HG03520 (cell line): Measurements from ENCODE around the gene MBD5.

Experiments used
- ATAC-seq: cut with Tn5 transposase; IDR thresholded peaks from one replicate; pipeline ENCODE4 v1.9.1; 2021; ENCODE audit warnings: mild to moderate bottlenecking, moderate library complexity; ENCODE audit not compliant: unreplicated experiment

Gene MBD5

GRCh38 chr2:148451046-148451445 is 430.2 kb downstream of the MBD5 start:
- no peak for ATAC-seq

- ATAC-seq, result no peak
Observed at GRCh38 chr2:148455791-148456190, 434.9 kb downstream of the MBD5 start.

GRCh38 chr2:148458171-148458570 is 437.3 kb downstream of the MBD5 start:
- ATAC-seq, result no peak

GRCh38 chr2:148459377-148459778 is 438.5 kb downstream of the MBD5 start:
- ATAC-seq, result no peak

GRCh38 chr2:148461876-148462275 is 441.0 kb downstream of the MBD5 start:
- no peak for ATAC-seq

- no peak for ATAC-seq
Observed at GRCh38 chr2:148475626-148476025, 454.7 kb downstream of the MBD5 start.

GRCh38 chr2:148479398-148479797 is 458.5 kb downstream of the MBD5 start:
- ATAC-seq, result no peak

- no peak for ATAC-seq
Observed at GRCh38 chr2:148483665-148484064, 462.8 kb downstream of the MBD5 start.

- no peak for ATAC-seq
Observed at GRCh38 chr2:148484066-148484465, 463.2 kb downstream of the MBD5 start.

GRCh38 chr2:148486655-148487054 is 465.8 kb downstream of the MBD5 start:
- no peak for ATAC-seq

- ATAC-seq, result no peak
Observed at GRCh38 chr2:148487439-148487838, 466.5 kb downstream of the MBD5 start.

- ATAC-seq, result no peak
Observed at GRCh38 chr2:148490840-148491439, 470.0 kb downstream of the MBD5 start.

- no peak for ATAC-seq
Observed at GRCh38 chr2:148493822-148494563, 473.1 kb downstream of the MBD5 start.

- ATAC-seq, result no peak
Observed at GRCh38 chr2:148495586-148495985, 474.7 kb downstream of the MBD5 start.

GRCh38 chr2:148501545-148501944 is 480.7 kb downstream of the MBD5 start:
- no peak for ATAC-seq

GRCh38 chr2:148503516-148503915 is 482.6 kb downstream of the MBD5 start:
- ATAC-seq, result no peak

- no peak for ATAC-seq
Observed at GRCh38 chr2:148507970-148508369, 487.1 kb downstream of the MBD5 start.

GRCh38 chr2:148508878-148509287 is 488.0 kb downstream of the MBD5 start:
- no peak for ATAC-seq

- ATAC-seq, result peak; percentile 100
Observed at GRCh38 chr2:148509288-148509902, 488.5 kb downstream of the MBD5 start.

- no peak for ATAC-seq
Observed at GRCh38 chr2:148511883-148512282, 491.0 kb downstream of the MBD5 start.

- ATAC-seq, result no peak
Observed at GRCh38 chr2:148512501-148512900, 491.6 kb downstream of the MBD5 start.

GRCh38 chr2:148513427-148513826 is 492.5 kb downstream of the MBD5 start:
- no peak for ATAC-seq
